Measurements from ENCODE around the gene PTPRK.

- TF ChIP-seq CTCF (IDR thresholded peaks at IDR 0.05; ENCODE audit: low read length) (no peak), EZH2 (IDR thresholded peaks at IDR 0.05; ENCODE audit: borderline replicate concordance, low read length) (no peak)
Measured at GRCh38 chr6:128174724-128175123, 345.7 kb downstream of the PTPRK start.
